NCI-H2227 (cell line): ENCODE measurements around the gene USP48.
"Not testable (repeated sequence)": the region's sequence is repeated elsewhere in the genome, so short reads cannot be mapped to it uniquely, and the experiment has no call there.

Experiments
- DNase-seq: peaks from one replicate; lab custom pipeline; 2025; ENCODE audit not compliant: unreplicated experiment; lab: John Stamatoyannopoulos, UW

USP48 gene

GRCh38 chr1:21816602-21817302 is 33.8 kb upstream of the USP48 start:
- DNase-seq, result no peak

GRCh38 chr1:21815724-21816321 is 32.9 kb upstream of the USP48 start:
- no peak for DNase-seq

GRCh38 chr1:21814981-21815582 is 32.1 kb upstream of the USP48 start:
- DNase-seq, result no peak

GRCh38 chr1:21814241-21814918 is 31.4 kb upstream of the USP48 start:
- DNase-seq, result no peak

- no peak for DNase-seq
Measured at GRCh38 chr1:21813542-21813941, 30.6 kb upstream of the USP48 start.

- DNase-seq, result peak; percentile 26
Measured at GRCh38 chr1:21811875-21812305, 28.9 kb upstream of the USP48 start, which contains the start of gene LDLRAD2. Gene LDLRAD2 (plus strand): TSS chr1:21812265. CDS start chr1:21812452, 187 bp downstream.

GRCh38 chr1:21804536-21804935 is 21.6 kb upstream of the USP48 start:
- DNase-seq, result no peak

GRCh38 chr1:21801100-21801499 is 18.2 kb upstream of the USP48 start:
- no peak for DNase-seq

- DNase-seq, result no peak
Measured at GRCh38 chr1:21799730-21800129, 16.8 kb upstream of the USP48 start.

- DNase-seq, result no peak
Measured at GRCh38 chr1:21795075-21795474, 12.1 kb upstream of the USP48 start.

GRCh38 chr1:21794656-21795055 is 11.7 kb upstream of the USP48 start:
- DNase-seq, result no peak

GRCh38 chr1:21793104-21793503 is 10.2 kb upstream of the USP48 start:
- no peak for DNase-seq

GRCh38 chr1:21786640-21787039 is 3.7 kb upstream of the USP48 start:
- no peak for DNase-seq

- DNase-seq, result not testable (repeated sequence)
Measured at GRCh38 chr1:21785764-21786163, 2.8 kb upstream of the USP48 start.

- DNase-seq, result no peak
Measured at GRCh38 chr1:21783679-21784603, 992 bp upstream of the USP48 start.

- peak; percentile 74 for DNase-seq
Measured at GRCh38 chr1:21782349-21782867, 541 bp downstream of the USP48 start.

GRCh38 chr1:21781815-21782348 is 1.1 kb downstream of the USP48 start:
- peak; percentile 44 for DNase-seq

- no peak for DNase-seq
Measured at GRCh38 chr1:21779613-21780521, 3.1 kb downstream of the USP48 start.

- no peak for DNase-seq
Measured at GRCh38 chr1:21778405-21778727, 4.6 kb downstream of the USP48 start.
